Stomach (tissue), 9 donors: ENCODE data around the gene CDC73. TPM values are rescaled to one million over a fixed set of nuclear protein-coding genes. Genes with fewer than 3 reads are reported as not detected.

Experiments used
- DNase-seq, 2 donors: peaks; one replicate each; pipeline versions ENCODE4 v3.0.0 to v3.0.0-alpha.2; 2013 to 2019
- H3K27ac ChIP-seq, 5 donors: fragments of 200-600 bp in 4 of 5; sonication (generic) in 4 of 5; one replicate each; pipeline ENCODE4 v1.5.1; 2013 to 2019; ENCODE audit warnings: mild to moderate bottlenecking in 1 of 5, moderate library complexity in 1 of 5
- H3K27me3 ChIP-seq, 3 donors: fragments of 200-600 bp; sonication (generic); one replicate each; pipeline ENCODE4 v1.5.1; 2017 to 2019; ENCODE audit warnings: mixed run types in 1 of 3
- H3K36me3 ChIP-seq, 4 donors: fragments of 200-600 bp; sonication (generic); 1 replicate in 3 of 4; 2 replicates in 1 of 4; pipeline ENCODE4 v1.5.1; 2016 to 2019
- H3K4me1 ChIP-seq, 4 donors: fragments of 200-600 bp; sonication (generic); one replicate each; pipeline ENCODE4 v1.5.1; 2016 to 2019
- H3K4me3 ChIP-seq, 4 donors: fragments of 200-600 bp; sonication (generic) in 3 of 4; one replicate each; pipeline ENCODE4 v1.5.1; 2016 to 2019; ENCODE audit warnings: mild to moderate bottlenecking in 1 of 4
- H3K9me3 ChIP-seq, 4 donors: fragments of 200-600 bp; sonication (generic); one replicate each; pipeline ENCODE4 v1.5.1; 2016 to 2019
- EP300 ChIP-seq: sonication (generic); formaldehyde crosslinking; IDR thresholded peaks from one replicate; pipeline ENCODE4 v1.6.1; 2017; ENCODE audit warnings: antibody characterized with exemption
- POLR2A ChIP-seq, 4 donors: fragments of 450-650 bp; IDR thresholded peaks; one replicate each; pipeline ENCODE4 v1.6.1; 2016; ENCODE audit warnings: antibody characterized with exemption in 4 of 4, control low read depth in 2 of 4, mild to moderate bottlenecking in 1 of 4, moderate library complexity in 1 of 4
- POLR2AphosphoS5 ChIP-seq, 3 donors: sonication (generic); formaldehyde crosslinking; IDR thresholded peaks; one replicate each; pipeline ENCODE4 v1.6.1; 2016; ENCODE audit warnings: antibody characterized with exemption in 3 of 3
- WGBS, 5 donors: extraction: QIAGEN DNeasy Blood & Tissue Kit in 3 of 5; methylation state at CpG; one replicate each; pipeline versions ENCODE4 v1.1.5 to v1.1.7; 2013 to 2018; 5-methylcytosine and 5-hydroxymethylcytosine counted together
- intact Hi-C: fragments of 100-400 bp; cut with DNase I; formaldehyde crosslinking; loops from one replicate; pipeline ENCODE4 v1.15.1; 2023; ENCODE audit warnings: low total_unique reads
- polyA plus RNA-seq, 3 donors: library from polyadenylated mRNA; stranded (reverse); fragments of 200-250 nt; gene quantifications; one replicate each; pipeline ENCODE4 v1.2.3, GENCODE V29; 2013
- total RNA-seq, 5 donors: library from RNA; depleted of rRNA; stranded (reverse); fragments of >200 nt; gene quantifications; one replicate each; pipeline versions ENCODE4 v1.1.0 to v1.2.3, GENCODE V29; 2014 to 2016
- TF ChIP-seq, protein P1 (sequence below), 7 experiments: fragments of 450-650 bp in 4 of 7; fragments of 200-600 bp in 3 of 7; sonication (generic) in 3 of 7; IDR thresholded peaks; one replicate each; pipeline ENCODE4 v1.5.1; 2016 to 2019; ENCODE audit warnings: antibody characterized with exemption in 7 of 7, control low read depth in 2 of 7, mild to moderate bottlenecking in 1 of 7
- donor health status: healthy with polysubstance abuse.
- donor health status: Bipolar disorder and iron deficiency.
- donor health status: healthy.

The CDC73 gene
- total and polyA plus RNA-seq, 8 donors = 6.7 to 75.9 (median 20.1) TPM

DNA sequence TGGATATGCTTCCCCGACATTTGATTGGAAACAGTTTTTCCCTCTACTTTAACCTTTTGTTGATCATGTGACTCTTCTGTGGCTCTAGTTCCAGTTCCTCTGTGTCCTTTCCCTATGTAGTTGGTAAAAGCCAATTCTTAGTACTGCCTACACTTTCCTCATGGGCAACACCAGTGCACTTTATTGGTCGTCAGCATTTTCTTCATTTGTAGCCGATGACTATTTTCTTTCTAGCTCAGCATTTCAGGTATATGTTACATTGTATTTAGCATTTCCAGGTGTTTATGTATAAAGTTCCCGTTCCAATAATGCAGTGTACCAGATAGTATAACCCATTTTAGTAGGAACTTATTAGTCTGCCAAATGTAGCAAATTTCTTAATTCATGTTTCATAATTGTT, 92.2 kb downstream of the CDC73 start:
- Histone ChIP-seq H3K4me3 (no peak overlapping the region), H3K36me3 (peaks cover 0 to 63% (median 42%) of the 10 kb centered on the region in 4 donors), H3K9me3 (no peaks in the 10 kb centered on the region), H3K27ac (no peak overlapping the region), H3K4me1 (peaks cover 0 to 8% (median 0%) of the 10 kb centered on the region in 4 donors), H3K27me3 (no peaks in the 10 kb centered on the region)
- intact Hi-C loops = no loop called here
- WGBS, 5 donors = 94 to 100% (median 99%) methylated on average over 4 of the region's 4 CpGs
- no peak for TF ChIP-seq POLR2A (IDR thresholded peaks at IDR 0.05)
- TF ChIP-seq, protein P1, sequence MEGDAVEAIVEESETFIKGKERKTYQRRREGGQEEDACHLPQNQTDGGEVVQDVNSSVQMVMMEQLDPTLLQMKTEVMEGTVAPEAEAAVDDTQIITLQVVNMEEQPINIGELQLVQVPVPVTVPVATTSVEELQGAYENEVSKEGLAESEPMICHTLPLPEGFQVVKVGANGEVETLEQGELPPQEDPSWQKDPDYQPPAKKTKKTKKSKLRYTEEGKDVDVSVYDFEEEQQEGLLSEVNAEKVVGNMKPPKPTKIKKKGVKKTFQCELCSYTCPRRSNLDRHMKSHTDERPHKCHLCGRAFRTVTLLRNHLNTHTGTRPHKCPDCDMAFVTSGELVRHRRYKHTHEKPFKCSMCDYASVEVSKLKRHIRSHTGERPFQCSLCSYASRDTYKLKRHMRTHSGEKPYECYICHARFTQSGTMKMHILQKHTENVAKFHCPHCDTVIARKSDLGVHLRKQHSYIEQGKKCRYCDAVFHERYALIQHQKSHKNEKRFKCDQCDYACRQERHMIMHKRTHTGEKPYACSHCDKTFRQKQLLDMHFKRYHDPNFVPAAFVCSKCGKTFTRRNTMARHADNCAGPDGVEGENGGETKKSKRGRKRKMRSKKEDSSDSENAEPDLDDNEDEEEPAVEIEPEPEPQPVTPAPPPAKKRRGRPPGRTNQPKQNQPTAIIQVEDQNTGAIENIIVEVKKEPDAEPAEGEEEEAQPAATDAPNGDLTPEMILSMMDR (IDR thresholded peaks at IDR 0.05) = no peak
- TF ChIP-seq EP300 = no peak
- no peak for TF ChIP-seq POLR2AphosphoS5 (IDR thresholded peaks at IDR 0.05)
- no peak for DNase-seq

DNA sequence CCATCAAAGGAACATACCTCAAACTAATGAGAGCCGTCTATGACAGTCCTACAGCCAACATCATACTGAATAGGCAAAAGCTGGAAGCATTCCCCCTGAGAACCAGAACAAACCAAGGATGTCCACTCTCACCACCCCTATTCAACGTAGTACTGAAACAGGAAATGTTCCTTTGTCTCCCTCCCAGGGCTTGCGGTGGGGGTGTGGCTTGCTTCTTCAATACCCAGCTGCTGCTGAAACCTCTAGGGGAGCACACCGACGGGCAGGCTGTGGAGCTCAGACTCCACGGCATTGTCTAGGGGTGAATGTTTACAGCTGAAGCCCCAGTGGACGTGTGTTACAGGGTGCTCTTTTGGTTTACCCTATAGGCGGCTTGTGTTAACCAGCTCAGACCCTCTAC, 95.1 kb downstream of the CDC73 start:
- Histone ChIP-seq H3K4me1 (no peaks in the 10 kb centered on the region), H3K27me3 (no peaks in the 10 kb centered on the region), H3K27ac (no peak overlapping the region), H3K9me3 (no peaks in the 10 kb centered on the region), H3K36me3 (peaks cover 0 to 69% (median 45%) of the 10 kb centered on the region in 4 donors), H3K4me3 (no peak overlapping the region)
- no peak for TF ChIP-seq POLR2AphosphoS5 (IDR thresholded peaks at IDR 0.05)
- TF ChIP-seq POLR2A (IDR thresholded peaks at IDR 0.05) = no peak
- TF ChIP-seq, protein P1 (IDR thresholded peaks at IDR 0.05) = no peak
- TF ChIP-seq EP300 = no peak
- intact Hi-C loops = no loop called here
- WGBS, 5 donors = 78 to 90% (median 87%) methylated on average over 8 of the region's 8 CpGs
- DNase-seq = peak in 1 of 2 donors; percentile 15

DNA sequence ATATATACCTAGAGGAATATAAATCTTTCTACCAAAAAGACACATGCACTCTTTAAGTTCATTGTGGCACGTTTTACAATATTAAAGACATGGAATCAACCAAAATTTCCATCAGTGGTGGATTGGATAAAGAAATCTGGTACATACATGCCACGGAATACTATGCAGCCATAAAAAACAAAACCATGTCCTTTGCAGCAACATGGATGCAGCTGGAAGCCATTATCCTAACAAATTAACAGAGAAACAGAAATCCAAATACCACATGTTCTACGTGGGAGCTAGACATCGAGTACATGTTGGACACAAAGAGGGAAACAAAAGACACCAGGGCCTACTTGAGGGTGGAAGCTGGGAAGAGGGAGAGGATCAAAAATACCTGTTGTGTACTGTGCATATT, 97.6 kb downstream of the CDC73 start:
- Histone ChIP-seq H3K27ac (no peak overlapping the region), H3K9me3 (no peaks in the 10 kb centered on the region), H3K4me1 (no peaks in the 10 kb centered on the region), H3K27me3 (no peaks in the 10 kb centered on the region), H3K4me3 (no peak overlapping the region), H3K36me3 (peaks cover 0 to 47% (median 30%) of the 10 kb centered on the region in 4 donors)
- TF ChIP-seq POLR2AphosphoS5 (IDR thresholded peaks at IDR 0.05) (no peak), POLR2A (IDR thresholded peaks at IDR 0.05) (no peak), EP300 (no peak)
- TF ChIP-seq, protein P1 (IDR thresholded peaks at IDR 0.05) = no peak
- no peak for DNase-seq
- intact Hi-C loops = no loop called here
- WGBS, 5 donors = 93 to 99% (median 95%) methylated on average over 4 of the region's 4 CpGs

DNA sequence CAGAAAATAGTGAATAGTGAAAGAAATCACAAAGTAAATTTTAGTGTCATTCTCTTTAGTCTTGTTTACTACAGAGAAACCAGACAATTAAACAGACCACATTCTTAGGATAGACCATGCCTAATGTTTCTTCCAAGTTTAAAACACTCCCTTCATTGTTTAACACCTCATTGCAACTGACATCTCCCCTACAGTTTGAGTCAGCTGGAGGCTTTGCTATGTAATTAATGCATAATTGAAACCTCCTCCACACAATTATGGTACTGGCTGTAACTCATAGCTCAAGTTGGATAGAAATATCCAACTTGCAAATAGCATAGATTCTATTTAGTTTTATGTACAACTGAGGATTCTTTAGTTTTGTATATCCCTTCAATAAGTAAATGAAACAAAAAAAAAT, 99.8 kb downstream of the CDC73 start:
- intact Hi-C loops = no loop called here
- Histone ChIP-seq H3K36me3 (peaks cover 0 to 33% (median 18%) of the 10 kb centered on the region in 4 donors), H3K27me3 (no peaks in the 10 kb centered on the region), H3K9me3 (no peaks in the 10 kb centered on the region), H3K27ac (peak overlapping the region in 1 of 5 donors; percentile 6), H3K4me3 (no peak overlapping the region), H3K4me1 (peaks cover 0 to under 1% (median 0%) of the 10 kb centered on the region in 4 donors)
- TF ChIP-seq POLR2A (IDR thresholded peaks at IDR 0.05) = no peak
- no peak for TF ChIP-seq POLR2AphosphoS5 (IDR thresholded peaks at IDR 0.05)
- no peak for TF ChIP-seq EP300
- DNase-seq = no peak

DNA sequence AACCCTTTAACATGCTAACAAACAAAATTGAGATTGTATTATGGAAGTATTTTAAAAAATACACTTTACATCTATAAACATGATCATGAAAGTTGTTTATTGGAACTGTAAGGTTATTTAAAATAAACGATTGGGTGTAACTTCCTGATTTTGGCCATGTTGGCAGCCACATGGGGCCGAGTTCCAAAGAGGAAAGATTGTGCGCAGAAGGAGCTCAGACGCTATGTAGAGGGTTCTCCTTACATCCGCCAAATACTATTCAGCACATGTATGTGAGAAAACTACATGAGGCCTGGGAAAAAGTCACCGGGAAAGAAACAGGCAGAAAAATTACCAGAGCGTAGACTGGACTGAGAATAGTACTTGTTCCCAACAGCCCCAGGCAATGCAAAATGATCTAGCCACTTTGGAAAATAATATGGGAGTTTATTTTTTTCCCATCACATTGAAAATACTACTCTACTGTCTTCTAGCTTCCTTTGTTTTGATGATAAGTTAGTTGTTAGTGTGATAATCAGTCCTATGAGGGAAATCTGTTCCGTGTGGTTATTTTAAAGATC, 100.3 kb downstream of the CDC73 start:
- Histone ChIP-seq H3K9me3 (no peaks in the 10 kb centered on the region), H3K4me3 (no peak overlapping the region), H3K27ac (peak overlapping the region in 1 of 5 donors; percentile 6), H3K27me3 (no peaks in the 10 kb centered on the region), H3K4me1 (peaks cover 0 to 4% (median 0%) of the 10 kb centered on the region in 4 donors), H3K36me3 (peaks cover 0 to 28% (median 13%) of the 10 kb centered on the region in 4 donors)
- intact Hi-C loops = no loop called here
- 74 to 89% (median 84%) methylated on average over 8 of the region's 8 CpGs for WGBS, 5 donors
- TF ChIP-seq POLR2AphosphoS5 (IDR thresholded peaks at IDR 0.05) (no peak), EP300 (no peak), POLR2A (IDR thresholded peaks at IDR 0.05) (no peak)
- TF ChIP-seq, protein P1 (IDR thresholded peaks at IDR 0.05) = no peak
- DNase-seq = peak in 1 of 2 donors; percentile 14
